K562 (cell line): Measurements from ENCODE around the gene CUTA.

ENCODE experiments used
- ETV6 ChIP-seq, 3 experiments: fragments of 150-350 bp in 1 of 3; sonication (generic) in 1 of 3; formaldehyde crosslinking in 1 of 3; IDR thresholded peaks; 2 replicates each; pipeline versions ENCODE4 v1.6.1 to v1.8.0; 2014 to 2022; ENCODE audit warnings: borderline replicate concordance in 2 of 3, low read depth in 2 of 3, antibody characterized with exemption in 1 of 3, low read length in 1 of 3, mild to moderate bottlenecking in 1 of 3, missing genetic modification reagents in 1 of 3
- EZH2 ChIP-seq: IDR thresholded peaks from 2 replicates; pipeline ENCODE4 v1.6.1; 2012; ENCODE audit warnings: low read depth, mild to moderate bottlenecking, inconsistent platforms, low read length, borderline replicate concordance
- NFIC ChIP-seq: fragments of 450-650 bp; IDR thresholded peaks from 2 replicates; pipeline ENCODE4 v1.6.1; 2017; ENCODE audit warnings: mild to moderate bottlenecking, inconsistent platforms
- SOX6 ChIP-seq: fragments of 450-650 bp; IDR thresholded peaks from 2 replicates; pipeline ENCODE4 v1.6.1; 2014; ENCODE audit warnings: mild to moderate bottlenecking
- SREBF1 ChIP-seq: fragments of 150-350 bp; IDR thresholded peaks from 2 replicates; pipeline ENCODE4 v1.6.1; 2014; ENCODE audit warnings: antibody characterized with exemption, low read depth, low read length, borderline replicate concordance
- TAF1 ChIP-seq: IDR thresholded peaks from 2 replicates; pipeline ENCODE4 v1.6.1; 2011; ENCODE audit warnings: mild to moderate bottlenecking, low read length, moderate library complexity; ENCODE audit not compliant: insufficient read depth, control insufficient read depth, severe bottlenecking; ENCODE audit errors: extremely low read depth
- ZBTB7A ChIP-seq: IDR thresholded peaks from 2 replicates; pipeline ENCODE4 v1.6.1; 2011; ENCODE audit warnings: low read depth, mild to moderate bottlenecking, low read length, moderate library complexity, borderline replicate concordance; ENCODE audit not compliant: control insufficient read depth
- ZKSCAN1 ChIP-seq: fragments of 150-350 bp; IDR thresholded peaks from 2 replicates; pipeline ENCODE4 v1.6.1; 2016; ENCODE audit warnings: low read depth, low read length
- ZNF699 ChIP-seq: fragments of 250-450 bp; sonication (Bioruptor Pico); IDR thresholded peaks from 2 replicates; pipeline ENCODE4 v1.8.0; 2021; ENCODE audit warnings: mild to moderate bottlenecking, moderate library complexity; ENCODE audit not compliant: insufficient replicate concordance
- TF ChIP-seq, protein P1 (sequence below), 3 experiments: IDR thresholded peaks in 2 of 3; conservative IDR thresholded peaks in 1 of 3; 2 replicates each; pipeline ENCODE4 v1.5.1; 2011 to 2012; ENCODE audit warnings: low read length in 3 of 3, mild to moderate bottlenecking in 3 of 3, control low read depth in 2 of 3, improper control_type of control experiment in 1 of 3, inconsistent platforms in 1 of 3, low read depth in 1 of 3, mixed read lengths in 1 of 3, moderate library complexity in 1 of 3; ENCODE audit not compliant: insufficient read depth in 2 of 3
- TF ChIP-seq, protein P2 (sequence below), 2 experiments: IDR thresholded peaks; 2 replicates each; pipeline ENCODE4 v1.6.1; 2011; ENCODE audit warnings: borderline replicate concordance in 1 of 2, control low read depth in 1 of 2, low read depth in 1 of 2, low read length in 1 of 2, mild to moderate bottlenecking in 1 of 2, mixed read lengths in 1 of 2, moderate library complexity in 1 of 2; ENCODE audit not compliant: insufficient read depth in 1 of 2, insufficient read length in 1 of 2, poor library complexity in 1 of 2, severe bottlenecking in 1 of 2; ENCODE audit errors: extremely low read depth in 1 of 2
- TF ChIP-seq, protein P3 (sequence below): fragments of 250-450 bp; sonication (Bioruptor Pico); IDR thresholded peaks from 2 replicates; pipeline ENCODE4 v1.4.0; 2020; ENCODE audit warnings: mild to moderate bottlenecking, moderate library complexity

DNA sequence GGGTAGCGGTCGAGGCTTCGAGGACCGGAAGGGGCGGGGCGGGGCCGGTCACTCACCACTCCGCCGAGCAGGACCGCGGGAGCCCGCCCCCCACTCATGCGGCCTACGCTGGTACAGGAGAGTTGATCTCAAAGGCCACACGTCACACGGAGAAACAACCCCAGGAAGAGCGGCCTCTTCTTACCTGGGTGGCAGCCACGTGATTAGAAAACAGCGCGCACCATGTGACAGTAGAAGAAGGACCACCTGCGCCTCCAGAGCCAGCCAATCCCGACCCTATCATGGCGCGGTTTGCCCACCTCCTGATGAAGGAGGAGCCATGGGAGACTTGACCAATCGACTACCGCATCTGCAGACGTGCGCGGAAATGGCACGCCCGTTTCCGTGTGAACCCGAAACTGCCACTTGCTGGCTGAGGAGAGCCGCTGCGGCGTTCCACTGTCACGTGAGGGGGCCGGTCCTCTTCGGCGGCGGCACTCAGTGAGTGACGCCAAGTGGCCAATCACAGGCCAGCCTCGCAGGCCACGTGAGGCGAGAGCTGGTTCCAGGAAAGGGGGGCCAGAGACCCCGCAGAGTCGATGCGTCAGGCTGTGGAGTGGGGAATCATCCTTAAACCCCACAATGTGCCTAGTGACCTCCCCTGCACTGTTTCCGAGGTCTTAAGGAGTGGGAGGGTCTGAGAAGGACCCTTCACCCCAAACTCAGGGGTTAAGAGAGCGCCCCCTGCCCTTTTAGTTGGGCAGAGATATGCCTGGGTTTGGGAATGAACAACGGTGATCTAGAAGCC, at the start of gene CUTA:
- peak; percentile 96 for TF ChIP-seq SREBF1
- peak; percentile 98 for TF ChIP-seq ZBTB7A
- TF ChIP-seq, protein P1, sequence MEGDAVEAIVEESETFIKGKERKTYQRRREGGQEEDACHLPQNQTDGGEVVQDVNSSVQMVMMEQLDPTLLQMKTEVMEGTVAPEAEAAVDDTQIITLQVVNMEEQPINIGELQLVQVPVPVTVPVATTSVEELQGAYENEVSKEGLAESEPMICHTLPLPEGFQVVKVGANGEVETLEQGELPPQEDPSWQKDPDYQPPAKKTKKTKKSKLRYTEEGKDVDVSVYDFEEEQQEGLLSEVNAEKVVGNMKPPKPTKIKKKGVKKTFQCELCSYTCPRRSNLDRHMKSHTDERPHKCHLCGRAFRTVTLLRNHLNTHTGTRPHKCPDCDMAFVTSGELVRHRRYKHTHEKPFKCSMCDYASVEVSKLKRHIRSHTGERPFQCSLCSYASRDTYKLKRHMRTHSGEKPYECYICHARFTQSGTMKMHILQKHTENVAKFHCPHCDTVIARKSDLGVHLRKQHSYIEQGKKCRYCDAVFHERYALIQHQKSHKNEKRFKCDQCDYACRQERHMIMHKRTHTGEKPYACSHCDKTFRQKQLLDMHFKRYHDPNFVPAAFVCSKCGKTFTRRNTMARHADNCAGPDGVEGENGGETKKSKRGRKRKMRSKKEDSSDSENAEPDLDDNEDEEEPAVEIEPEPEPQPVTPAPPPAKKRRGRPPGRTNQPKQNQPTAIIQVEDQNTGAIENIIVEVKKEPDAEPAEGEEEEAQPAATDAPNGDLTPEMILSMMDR (IDR thresholded peaks at IDR 0.05 in 2 of 3, conservative IDR thresholded peaks at IDR 0.05 in 1 of 3; ENCODE audit: insufficient read depth in 2 of 3, low read depth in 1 of 3, low read length in 3 of 3), result peak; percentile 35 to 80 (median 52); a peak in 4 of 6 replicates
- TF ChIP-seq ZNF699, result no peak
- peak; percentile 37; the same call in 1 of the 2 replicates for TF ChIP-seq ZKSCAN1
- TF ChIP-seq SOX6, result peak; percentile 44; the same call in 1 of the 2 replicates
- no peak for TF ChIP-seq EZH2
- TF ChIP-seq ETV6 (IDR thresholded peaks at IDR 0.05; ENCODE audit: borderline replicate concordance in 1 of 2, low read depth in 2 of 2, low read length in 1 of 2), result peak in 1 of 2 experiments; percentile 59; a peak in 1 of 4 replicates
- TF ChIP-seq ETV6 (CRISPR knock-in tag; IDR thresholded peaks at IDR 0.05; ENCODE audit: borderline replicate concordance), result no peak
- peak; percentile 76 for TF ChIP-seq TAF1
- TF ChIP-seq, protein P2, sequence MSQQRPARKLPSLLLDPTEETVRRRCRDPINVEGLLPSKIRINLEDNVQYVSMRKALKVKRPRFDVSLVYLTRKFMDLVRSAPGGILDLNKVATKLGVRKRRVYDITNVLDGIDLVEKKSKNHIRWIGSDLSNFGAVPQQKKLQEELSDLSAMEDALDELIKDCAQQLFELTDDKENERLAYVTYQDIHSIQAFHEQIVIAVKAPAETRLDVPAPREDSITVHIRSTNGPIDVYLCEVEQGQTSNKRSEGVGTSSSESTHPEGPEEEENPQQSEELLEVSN (IDR thresholded peaks at IDR 0.05; ENCODE audit: borderline replicate concordance in 1 of 2, extremely low read depth in 1 of 2, insufficient read depth in 1 of 2, insufficient read length in 1 of 2, low read depth in 1 of 2, low read length in 1 of 2, poor library complexity in 1 of 2, severe bottlenecking in 1 of 2), result peak; percentile 83
- peak; percentile 56; the same call in 1 of the 2 replicates for TF ChIP-seq NFIC
- TF ChIP-seq, protein P3, sequence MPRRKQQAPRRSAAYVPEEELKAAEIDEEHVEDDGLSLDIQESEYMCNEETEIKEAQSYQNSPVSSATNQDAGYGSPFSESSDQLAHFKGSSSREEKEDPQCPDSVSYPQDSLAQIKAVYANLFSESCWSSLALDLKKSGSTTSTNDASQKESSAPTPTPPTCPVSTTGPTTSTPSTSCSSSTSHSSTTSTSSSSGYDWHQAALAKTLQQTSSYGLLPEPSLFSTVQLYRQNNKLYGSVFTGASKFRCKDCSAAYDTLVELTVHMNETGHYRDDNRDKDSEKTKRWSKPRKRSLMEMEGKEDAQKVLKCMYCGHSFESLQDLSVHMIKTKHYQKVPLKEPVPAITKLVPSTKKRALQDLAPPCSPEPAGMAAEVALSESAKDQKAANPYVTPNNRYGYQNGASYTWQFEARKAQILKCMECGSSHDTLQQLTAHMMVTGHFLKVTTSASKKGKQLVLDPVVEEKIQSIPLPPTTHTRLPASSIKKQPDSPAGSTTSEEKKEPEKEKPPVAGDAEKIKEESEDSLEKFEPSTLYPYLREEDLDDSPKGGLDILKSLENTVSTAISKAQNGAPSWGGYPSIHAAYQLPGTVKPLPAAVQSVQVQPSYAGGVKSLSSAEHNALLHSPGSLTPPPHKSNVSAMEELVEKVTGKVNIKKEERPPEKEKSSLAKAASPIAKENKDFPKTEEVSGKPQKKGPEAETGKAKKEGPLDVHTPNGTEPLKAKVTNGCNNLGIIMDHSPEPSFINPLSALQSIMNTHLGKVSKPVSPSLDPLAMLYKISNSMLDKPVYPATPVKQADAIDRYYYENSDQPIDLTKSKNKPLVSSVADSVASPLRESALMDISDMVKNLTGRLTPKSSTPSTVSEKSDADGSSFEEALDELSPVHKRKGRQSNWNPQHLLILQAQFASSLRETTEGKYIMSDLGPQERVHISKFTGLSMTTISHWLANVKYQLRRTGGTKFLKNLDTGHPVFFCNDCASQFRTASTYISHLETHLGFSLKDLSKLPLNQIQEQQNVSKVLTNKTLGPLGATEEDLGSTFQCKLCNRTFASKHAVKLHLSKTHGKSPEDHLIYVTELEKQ (CRISPR knock-in tag), result no peak
